Measurements from ENCODE around the gene FOXE1.

FOXE1 gene

GRCh38 chr9:97866848-97867247 lies 13.8 kb downstream of the FOXE1 start:
- no peak for DNase-seq

- no peak for DNase-seq
Observed at GRCh38 chr9:97868859-97869258, 15.8 kb downstream of the FOXE1 start.

- DNase-seq: no peak
Observed at GRCh38 chr9:97873425-97873824, 20.4 kb downstream of the FOXE1 start.

- DNase-seq: no peak
Observed at GRCh38 chr9:97873882-97874281, 20.9 kb downstream of the FOXE1 start.

GRCh38 chr9:97874624-97875023 lies 21.6 kb downstream of the FOXE1 start:
- DNase-seq: no peak

- no peak for DNase-seq
Observed at GRCh38 chr9:97875111-97875510, 22.1 kb downstream of the FOXE1 start.

- no peak for DNase-seq
Observed at GRCh38 chr9:97876061-97876460, 23.0 kb downstream of the FOXE1 start.

GRCh38 chr9:97880336-97880735 lies 27.3 kb downstream of the FOXE1 start:
- DNase-seq: no peak

GRCh38 chr9:97889941-97890887 lies 37.2 kb downstream of the FOXE1 start:
- DNase-seq: peak; percentile 80

GRCh38 chr9:97891736-97892135 lies 38.7 kb downstream of the FOXE1 start:
- no peak for DNase-seq

- no peak for DNase-seq
Observed at GRCh38 chr9:97892421-97892820, 39.4 kb downstream of the FOXE1 start.

GRCh38 chr9:97895211-97895610 lies 42.2 kb downstream of the FOXE1 start:
- no peak for DNase-seq

- DNase-seq: peak; percentile 35
Observed at GRCh38 chr9:97895695-97896332, 42.8 kb downstream of the FOXE1 start.

- no peak for DNase-seq
Observed at GRCh38 chr9:97900103-97900737, 47.2 kb downstream of the FOXE1 start.

- no peak for DNase-seq
Observed at GRCh38 chr9:97900738-97901565, 47.9 kb downstream of the FOXE1 start.

- DNase-seq: no peak
Observed at GRCh38 chr9:97903177-97903576, 50.2 kb downstream of the FOXE1 start.

GRCh38 chr9:97904725-97905124 lies 51.7 kb downstream of the FOXE1 start:
- DNase-seq: peak; percentile 65

GRCh38 chr9:97905228-97905627 lies 52.2 kb downstream of the FOXE1 start:
- DNase-seq: peak; percentile 36

All from activated CD4-positive, alpha-beta T cell treated with anti-CD3 and anti-CD28 coated beads for 48 hours (primary cell).